HG02642 (cell line): ENCODE results near the gene CWC15.
"Not testable (repeated sequence)": the region's sequence is repeated elsewhere in the genome, so short reads cannot be mapped to it uniquely, and the experiment has no call there.

ENCODE experiments used
- ATAC-seq: cut with Tn5 transposase; IDR thresholded peaks from one replicate; pipeline ENCODE4 v1.9.1; 2021; ENCODE audit warnings: mild to moderate bottlenecking; ENCODE audit not compliant: unreplicated experiment, poor library complexity

Gene CWC15

DNA sequence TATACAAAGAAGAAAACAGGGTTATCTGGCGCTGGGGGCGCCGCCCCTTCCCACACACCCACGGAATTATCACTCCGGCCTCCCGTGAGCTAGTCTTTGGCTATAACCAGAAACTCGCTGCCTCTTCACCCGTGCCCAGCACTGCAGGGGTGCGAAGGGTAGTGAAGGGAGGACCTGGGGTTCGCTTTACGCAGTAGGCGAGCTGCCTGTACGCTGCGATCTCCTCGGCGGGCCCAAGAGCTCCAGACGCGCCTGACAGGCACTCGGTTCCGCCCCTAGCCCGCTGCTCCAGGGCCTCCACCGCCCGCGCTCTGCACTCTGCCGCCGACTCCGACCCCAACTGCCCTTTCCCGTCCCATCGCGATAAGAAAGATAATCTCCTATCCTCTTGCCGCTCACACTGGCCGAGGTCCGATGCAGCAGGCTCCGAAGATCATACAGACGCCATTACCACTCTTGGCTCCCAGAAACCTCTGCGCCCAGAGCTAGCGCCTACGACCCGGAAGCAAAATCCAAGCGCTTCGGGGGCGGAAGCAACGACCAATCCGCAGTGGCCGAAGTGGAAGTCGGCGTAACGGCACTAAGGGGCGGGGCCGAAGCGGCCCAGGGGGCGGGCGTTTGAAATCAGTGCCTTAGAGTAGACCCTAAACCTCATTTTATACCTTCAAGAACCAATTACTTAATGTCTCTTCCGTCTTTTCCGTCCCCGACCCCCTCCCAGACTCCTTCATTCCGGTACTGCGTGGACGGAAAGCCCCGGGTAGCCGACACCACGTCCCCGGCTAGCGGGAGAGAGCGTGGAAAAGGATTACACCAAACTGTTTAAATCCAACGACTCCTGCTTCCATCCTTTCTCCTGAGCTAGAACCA lies at the start of gene CWC15, which contains the start of gene KDM4D:
Gene CWC15 (minus strand): TSS at position 458 of the 870 bp plus-strand sequence. CDS start 1,371 bp downstream, outside the sequence.
Gene KDM4D (plus strand): TSS at position 611 of the 870 bp plus-strand sequence. CDS start 23,664 bp downstream, outside the sequence.
- peak; percentile 100 for ATAC-seq

DNA sequence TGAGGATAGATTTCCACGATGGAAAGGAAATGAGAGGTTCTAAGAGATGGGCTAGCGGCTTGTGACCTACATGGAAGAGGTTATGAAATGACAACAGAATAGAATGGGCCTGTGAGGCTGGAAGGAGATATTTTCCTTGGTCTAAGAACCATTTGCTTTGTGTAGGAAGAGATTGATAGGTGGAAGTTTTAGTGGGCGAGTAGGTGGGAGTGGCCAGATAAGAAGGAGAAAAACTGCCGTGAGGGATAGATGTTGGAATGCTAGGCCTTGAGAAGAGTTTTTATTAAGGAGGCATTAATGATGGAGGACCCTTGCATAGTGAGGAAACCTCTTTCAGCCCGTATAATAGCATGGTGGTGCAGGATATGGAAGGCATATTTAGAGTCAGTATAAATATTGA lies 48.1 kb upstream of the CWC15 start:
- not testable (repeated sequence) for ATAC-seq

DNA sequence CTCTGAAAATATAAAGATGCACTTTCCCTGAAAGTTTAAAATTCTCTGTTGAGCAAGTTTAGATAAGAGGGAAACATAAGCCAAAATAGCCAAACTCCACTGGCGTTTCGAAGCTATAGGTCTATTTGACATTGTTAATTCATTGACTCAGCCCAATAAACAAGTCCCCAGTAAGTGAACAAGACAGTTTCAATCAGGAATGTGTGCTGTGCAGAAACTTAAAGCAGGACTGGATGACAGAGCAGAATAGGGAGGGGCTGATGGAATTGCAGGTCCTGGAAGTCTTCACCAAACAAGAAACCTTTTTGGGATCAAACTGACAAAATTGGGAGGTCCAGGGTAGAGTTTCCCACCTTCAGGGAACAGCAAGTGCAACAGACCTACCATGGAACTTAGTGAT lies 42.8 kb upstream of the CWC15 start:
- ATAC-seq, result no peak

DNA sequence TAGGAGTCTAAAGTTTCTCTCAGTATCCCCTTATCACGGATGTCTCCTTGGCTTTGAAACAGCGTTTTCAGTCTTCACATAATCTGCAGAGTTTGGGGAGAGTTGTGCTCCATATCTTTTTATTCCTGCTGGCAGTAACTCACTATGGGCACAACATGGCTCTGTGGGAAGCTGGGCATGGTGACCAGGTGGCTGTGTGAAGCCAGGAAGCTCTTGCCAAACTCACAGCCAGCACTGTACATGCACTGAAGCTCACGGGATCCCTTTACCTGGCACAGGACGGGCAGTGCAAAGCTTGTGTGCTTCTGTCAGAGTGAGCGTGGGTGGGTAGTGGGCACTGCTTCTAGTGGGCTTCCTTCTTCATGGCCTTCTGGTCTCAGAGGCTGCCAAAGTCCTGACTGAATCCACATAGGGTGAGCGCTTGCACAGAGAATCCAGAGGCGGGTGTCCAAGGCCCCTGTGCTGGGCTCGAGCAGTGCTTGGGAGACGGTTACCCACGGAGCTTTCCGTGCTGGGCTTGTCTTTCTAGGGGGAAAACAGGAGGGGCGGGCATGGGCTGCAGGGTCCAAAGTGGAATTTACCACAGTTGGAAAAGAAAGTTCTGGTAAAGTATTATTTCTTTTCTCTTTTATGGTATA lies 40.9 kb upstream of the CWC15 start:
- ATAC-seq, result no peak

DNA sequence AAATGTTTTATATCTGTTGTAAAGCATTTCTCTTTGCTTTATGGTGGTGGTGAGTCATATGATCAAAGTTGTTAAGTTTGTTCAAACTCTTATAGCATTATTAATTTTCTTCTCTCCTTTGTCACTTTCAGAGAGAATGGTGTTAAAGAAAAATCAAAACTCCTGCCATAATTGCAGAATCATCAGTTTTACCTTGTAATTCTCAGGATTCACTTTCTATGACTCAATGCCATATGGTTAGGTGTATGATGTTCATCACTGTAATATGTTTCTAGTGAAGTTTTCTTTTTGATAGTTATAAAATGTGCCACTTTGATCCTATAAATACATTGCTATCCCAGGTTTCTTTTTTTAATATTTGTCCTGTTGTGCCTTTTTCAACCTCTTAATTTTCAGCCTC lies 38.0 kb upstream of the CWC15 start:
- ATAC-seq, result no peak

DNA sequence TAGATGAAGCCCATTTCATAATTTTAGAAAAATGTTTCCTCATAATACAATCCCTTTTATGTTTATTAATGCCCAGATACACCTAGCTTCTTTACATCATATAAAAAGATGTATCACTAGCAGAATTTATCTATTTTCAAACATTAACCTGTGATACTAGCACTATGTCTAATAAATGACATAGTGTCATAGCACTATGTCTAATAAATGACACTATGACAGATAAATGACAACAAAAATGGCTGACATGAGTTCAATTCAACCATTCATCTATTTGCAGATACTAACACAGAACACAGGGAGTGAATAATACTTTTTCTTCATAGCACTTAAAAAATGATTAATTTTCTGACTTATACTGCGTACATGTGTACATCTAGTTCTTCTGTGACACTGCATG lies 32.3 kb upstream of the CWC15 start:
- ATAC-seq, result no peak

DNA sequence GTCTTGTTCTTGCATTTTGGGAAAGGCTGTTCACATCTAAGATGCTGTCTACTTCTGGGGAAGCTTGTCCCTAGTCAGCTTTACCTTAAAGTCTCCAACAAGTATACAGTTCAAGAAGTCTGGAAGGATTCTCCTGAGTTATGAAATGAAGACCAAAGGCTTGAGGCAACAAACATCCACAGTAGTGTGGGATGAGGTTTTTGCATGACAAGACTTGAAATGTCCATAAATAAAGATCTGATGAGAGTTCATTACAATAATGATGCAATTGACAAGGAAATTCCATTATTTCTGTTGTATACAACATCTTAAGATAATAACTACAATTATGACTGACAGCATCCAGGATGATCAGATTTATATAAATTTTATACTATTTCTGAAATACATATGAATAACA lies 30.4 kb upstream of the CWC15 start:
- no peak for ATAC-seq

DNA sequence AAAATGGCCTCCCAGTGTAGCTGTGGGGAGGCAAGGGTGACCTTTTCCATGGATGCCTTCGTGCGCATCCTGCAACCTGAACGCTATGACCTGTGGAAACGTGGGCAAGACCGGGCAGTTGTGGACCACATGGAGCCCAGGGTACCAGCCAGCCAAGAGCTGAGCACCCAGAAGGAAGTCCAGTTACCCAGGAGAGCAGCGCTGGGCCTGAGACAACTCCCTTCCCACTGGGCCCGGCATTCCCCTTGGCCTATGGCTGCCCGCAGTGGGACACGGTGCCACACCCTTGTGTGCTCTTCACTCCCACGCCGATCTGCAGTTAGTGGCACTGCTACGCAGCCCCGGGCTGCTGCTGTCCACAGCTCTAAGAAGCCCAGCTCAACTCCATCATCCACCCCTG lies 24.9 kb upstream of the CWC15 start:
- ATAC-seq, result no peak

DNA sequence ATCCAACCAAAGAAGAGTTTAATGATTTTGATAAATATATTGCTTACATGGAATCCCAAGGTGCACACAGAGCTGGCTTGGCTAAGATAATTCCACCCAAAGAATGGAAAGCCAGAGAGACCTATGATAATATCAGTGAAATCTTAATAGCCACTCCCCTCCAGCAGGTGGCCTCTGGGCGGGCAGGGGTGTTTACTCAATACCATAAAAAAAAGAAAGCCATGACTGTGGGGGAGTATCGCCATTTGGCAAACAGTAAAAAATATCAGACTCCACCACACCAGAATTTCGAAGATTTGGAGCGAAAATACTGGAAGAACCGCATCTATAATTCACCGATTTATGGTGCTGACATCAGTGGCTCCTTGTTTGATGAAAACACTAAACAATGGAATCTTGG lies 24.1 kb upstream of the CWC15 start:
- ATAC-seq, result no peak

DNA sequence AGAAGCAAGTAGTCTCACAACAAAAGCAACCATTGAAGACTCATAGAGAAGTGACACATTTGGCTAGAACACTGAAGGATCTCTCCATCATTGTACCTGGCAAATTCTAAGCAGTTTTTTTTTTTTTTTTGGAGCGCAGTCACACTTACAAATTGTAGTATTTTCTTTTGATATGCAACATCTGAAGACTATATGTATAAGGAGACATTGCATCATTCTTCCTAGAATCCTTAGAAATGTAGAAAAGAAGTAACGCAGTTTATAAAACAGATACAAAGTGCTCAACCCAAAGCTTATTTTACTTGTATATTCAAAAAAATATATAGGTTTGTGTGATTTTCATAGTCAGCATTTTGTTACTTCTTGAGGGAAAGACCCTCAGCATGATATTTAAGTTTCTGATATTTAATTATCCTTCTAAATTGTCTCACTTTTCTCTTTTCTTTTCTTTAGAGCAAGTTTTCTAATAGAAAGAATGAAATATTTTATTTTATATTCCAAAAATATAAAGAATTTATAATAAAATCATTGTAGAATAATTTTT lies 20.1 kb upstream of the CWC15 start:
- no peak for ATAC-seq

DNA sequence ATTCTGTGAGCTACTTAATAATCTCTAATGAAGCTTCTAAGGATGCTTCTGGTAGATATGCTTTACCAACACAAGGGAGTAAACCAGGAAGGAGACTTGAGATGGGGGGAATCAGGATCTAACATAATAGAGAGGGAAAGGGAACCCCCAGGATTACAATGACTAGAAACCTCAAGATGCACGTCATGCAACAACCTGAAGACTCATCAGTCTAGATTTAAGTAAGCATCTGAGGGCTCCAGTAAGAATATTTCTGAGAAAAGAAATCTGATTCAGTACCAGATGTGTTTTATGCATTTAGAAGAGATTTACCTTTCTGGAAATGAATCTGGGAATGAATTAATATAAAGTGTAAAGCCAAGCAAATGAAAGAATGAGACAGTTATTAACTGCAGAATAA lies 15.4 kb upstream of the CWC15 start:
- no peak for ATAC-seq

DNA sequence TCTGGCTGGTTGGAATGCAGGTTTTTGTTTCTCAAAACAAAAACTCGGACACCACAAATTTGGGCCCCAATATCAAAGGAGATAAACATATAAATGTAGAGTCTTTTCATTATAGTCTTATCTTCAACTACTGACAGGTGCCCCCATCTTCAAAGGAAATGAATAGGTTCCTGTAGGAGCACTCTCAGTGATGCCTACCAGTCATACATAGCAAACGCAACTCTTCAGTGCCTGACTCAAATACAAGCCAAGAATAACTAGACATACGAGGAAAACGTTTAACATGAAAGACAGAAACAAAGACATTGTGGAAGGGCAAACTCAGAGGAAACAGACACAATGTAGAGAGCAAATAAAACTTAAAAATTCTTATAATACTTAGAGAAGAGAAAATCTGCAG lies 14.0 kb upstream of the CWC15 start:
- ATAC-seq, result no peak

DNA sequence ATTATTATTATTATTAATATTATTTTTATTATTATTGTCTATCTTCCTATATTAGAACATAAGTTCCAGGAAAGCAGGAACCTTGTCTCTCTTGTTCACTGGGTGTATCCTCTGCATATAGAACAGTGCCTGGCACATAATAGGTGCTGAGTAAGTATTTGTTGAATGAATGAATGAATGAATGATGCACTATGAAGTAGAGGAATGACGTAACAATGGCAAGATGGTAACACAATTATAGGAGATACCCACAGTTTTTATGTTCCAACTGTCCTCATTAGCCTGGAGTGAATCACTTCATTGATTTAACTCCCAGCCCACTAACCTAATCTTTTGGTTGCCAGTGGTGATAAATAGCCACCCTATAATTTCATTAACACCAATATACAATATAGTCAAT lies 2.2 kb upstream of the CWC15 start:
- ATAC-seq, result no peak

DNA sequence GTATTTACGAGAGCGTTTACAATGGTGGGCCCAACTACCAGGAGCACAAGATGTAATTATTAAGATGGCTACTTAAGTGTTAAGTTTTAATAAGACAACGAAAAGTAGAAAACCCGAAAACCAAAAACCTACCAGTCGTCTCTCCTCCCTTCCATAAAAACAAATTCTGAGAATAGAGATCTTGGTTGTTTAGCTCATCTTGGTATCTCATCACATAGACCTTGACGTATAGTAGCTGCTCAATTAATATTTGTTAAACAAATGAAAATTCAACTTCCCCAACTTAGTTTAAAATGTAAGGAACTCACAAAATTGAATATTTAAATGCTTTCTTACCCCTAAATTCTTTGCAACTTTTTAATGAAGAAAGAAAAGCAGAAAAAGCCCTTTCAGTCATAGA lies 822 bp upstream of the CWC15 start:
- no peak for ATAC-seq

DNA sequence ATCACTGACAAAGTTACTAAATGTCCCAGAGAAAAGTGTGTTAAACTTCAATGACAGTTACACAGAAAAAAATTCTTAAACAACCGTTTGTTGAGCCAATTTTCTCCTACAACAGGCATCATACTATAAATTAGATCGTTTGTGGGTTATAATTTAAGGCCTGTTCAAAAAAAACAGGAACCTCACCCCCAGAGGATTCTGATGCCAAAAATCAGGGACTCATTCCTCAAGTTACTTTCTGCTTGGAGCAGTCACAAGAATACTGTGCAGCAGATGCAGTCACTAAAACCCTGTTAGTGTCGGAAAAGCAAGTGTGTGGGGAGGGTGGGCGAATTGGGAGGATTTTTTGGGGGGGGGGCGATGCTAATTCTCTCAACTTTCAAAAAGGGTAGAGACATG lies 657 bp downstream of the CWC15 start:
- no peak for ATAC-seq

DNA sequence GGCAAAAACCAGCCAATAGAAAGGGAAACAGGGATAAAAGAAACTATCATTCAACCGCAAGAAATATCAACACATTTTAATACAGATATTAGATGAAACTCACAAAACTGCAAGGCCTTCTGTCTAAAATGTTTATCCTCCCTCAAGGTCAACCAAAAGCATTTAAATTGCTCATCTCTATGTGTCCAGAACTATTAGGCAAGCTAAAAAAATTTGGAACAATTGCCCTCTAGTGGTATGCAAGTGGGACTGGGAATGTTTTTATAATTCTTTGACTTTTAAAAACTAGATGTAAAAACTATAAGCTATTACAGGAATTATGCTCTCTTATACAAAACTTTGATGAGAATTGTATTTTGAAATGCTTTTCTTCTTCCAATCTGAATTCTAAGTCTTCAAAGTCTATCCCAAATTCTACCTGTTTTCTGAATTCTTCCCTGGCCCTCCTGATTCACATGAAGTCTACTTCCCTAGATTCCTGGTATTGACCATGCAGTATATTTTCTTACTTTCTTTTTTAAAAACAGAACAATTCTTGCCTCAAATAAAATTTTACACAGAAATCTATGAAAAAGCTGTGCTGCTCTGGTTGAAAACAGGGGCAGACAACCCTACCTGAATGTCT lies 4.9 kb downstream of the CWC15 start:
- ATAC-seq, result no peak

DNA sequence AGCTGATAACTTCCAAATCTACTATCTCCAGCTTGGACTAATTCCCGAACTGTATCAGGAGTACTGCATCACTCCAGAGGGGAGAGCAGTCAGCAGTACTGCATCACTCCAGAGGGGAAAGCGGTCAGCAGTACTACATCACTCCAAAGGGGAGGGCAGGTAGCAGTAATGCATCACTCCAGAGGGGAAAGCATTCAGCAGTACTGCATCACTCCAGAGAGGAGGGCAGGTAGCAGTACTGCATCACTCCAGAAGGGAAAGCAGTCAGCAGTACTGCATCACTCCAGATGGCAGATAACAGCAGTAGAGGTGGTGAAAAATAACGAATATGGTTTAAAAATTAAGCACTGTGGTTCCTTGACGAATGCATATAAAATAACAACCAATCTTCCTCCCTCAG lies 8.4 kb downstream of the CWC15 start:
- ATAC-seq, result no peak

DNA sequence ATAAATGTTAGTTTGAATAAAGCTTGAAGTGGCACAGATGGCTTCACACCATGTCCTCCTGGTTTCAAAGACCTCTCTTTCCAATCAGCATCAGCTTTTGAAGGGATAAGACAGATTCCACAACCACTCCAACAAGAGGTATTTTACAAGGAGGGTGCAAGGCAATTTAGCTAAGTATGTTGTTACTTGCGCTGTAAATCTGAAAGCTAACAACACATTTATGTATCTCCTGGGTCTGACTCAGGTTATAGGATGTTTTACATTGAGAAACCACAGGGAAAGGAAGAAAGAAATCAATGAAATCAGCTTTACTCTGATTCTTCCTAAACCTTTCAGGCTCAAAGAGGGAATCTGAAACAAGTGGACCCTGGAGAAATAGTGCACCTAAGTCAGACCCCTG lies 12.1 kb downstream of the CWC15 start:
- ATAC-seq, result no peak

DNA sequence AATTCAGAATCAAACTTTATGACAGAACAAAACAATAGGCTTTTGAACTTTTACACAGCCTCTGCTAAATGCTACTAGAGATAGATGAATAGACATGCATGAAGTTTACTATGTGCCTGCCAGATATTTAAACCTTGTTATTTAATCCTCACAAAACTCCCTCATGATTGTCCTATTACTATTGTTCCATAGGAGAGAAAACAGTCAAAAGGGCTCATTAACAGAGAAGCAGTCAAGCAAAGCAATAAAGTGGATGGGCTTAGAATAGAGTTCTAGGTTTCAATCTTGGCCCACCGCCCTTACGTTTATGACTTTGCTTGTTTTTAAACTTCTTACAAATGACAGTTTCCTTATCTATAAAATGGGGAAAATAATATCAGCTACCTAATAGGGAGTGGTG lies 12.9 kb downstream of the CWC15 start:
- no peak for ATAC-seq

DNA sequence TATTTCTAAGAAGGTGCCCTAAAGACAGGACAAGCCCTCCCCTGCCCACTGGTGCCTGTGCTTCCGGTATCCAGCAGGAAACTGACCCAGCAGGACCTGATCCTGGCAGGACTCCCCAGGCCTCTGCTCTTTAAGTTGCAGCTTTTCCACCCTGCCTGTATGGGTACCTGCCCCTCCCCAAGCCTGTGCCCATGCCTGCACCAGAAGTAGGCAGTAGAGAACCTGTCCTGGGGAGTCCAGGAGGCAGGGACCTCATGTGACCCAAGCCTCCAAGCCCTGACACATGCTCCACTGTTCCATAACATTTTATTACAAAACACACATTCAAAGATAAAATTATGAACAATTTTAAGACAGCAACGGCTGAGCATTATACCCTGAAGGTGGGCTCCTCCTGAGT lies 14.2 kb downstream of the CWC15 start:
- no peak for ATAC-seq

DNA sequence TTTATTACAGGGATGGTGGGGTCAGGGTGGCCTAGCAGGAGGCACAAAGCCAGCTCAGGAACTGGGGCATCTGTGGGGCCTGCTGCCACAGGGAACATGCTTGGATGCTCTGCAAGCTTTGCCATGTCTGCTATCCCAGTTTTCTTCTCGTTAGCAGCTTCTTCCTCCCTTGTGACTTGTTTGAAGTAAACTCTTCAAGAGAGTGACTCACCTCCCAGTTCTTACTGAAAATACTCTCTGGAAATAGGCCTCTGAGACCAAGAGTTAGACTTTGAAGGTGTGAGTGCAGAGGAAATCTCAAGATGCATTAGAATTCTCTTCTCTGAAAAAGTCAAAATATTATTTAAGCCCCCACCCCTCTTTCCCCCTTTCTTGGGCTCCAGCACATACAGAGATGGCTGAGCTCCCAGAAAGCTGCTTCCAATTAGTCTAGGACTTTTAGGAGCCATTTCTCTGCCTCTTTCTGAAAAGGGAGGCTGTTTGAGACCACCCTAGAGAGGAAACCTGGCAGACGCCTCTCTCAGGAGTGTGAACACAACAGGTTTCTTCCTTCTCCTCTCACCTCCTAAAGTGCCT lies 15.1 kb downstream of the CWC15 start:
- no peak for ATAC-seq
